Measurements from ENCODE around the gene ANKRD44.

ANKRD44 gene

DNA sequence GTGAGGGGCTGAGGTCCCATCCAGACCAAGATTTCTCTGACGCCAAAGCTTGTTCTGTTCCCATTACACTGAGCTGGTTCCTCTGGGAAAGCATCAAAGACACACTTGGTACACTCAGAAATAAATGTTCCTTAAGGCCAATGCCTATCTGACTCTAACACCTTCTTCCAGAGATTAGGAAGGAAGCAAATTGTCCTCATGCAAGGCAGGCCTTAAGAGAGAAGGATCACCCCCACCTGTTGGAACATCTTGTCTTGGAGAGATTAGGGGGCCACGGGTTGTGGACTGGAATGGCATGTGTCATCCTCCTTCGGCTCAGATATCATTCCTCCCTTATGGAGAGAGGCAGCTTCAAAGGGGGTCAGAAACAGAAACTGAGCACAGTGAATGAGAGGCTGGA lies 100.2 kb downstream of the ANKRD44 start:
- DNase-seq (ENCODE audit: low read depth), result no peak
- no peak overlapping the region for H3K4me3 ChIP-seq (ENCODE audit: low read length)
- TF ChIP-seq, protein P1, sequence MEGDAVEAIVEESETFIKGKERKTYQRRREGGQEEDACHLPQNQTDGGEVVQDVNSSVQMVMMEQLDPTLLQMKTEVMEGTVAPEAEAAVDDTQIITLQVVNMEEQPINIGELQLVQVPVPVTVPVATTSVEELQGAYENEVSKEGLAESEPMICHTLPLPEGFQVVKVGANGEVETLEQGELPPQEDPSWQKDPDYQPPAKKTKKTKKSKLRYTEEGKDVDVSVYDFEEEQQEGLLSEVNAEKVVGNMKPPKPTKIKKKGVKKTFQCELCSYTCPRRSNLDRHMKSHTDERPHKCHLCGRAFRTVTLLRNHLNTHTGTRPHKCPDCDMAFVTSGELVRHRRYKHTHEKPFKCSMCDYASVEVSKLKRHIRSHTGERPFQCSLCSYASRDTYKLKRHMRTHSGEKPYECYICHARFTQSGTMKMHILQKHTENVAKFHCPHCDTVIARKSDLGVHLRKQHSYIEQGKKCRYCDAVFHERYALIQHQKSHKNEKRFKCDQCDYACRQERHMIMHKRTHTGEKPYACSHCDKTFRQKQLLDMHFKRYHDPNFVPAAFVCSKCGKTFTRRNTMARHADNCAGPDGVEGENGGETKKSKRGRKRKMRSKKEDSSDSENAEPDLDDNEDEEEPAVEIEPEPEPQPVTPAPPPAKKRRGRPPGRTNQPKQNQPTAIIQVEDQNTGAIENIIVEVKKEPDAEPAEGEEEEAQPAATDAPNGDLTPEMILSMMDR (conservative IDR thresholded peaks at IDR 0.05; ENCODE audit: low read depth, low read length), result no peak

DNA sequence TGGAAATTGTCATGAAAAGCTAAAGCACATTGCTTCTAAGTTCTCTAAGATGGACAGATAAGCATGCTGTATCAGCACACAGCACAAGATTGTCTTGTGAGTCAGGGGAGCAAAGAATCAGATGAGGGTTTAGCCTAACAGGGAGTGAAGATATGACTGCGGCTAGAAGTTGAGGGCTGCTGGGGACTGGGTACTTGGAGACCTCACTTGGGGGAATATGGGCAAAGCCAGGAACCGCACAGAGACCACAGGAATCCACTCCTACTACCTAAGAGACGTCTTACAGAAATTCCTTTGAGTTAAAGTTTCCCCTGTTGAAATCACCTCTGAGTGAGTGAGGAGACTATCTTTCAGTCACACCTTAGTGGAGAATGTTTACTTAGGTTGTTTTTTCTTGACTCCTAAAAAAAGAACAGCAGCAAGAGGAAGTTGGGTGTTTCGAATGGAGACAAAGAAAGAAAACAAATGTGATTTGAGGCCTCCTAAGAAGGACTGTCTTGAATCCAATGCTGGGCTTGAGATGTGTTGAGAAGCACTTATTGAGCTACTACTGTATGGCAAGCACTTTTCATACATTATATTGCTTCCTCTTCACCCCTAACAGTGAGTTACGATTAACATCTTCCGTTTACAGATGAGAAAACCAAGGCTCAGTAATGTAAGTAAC lies 100.7 kb downstream of the ANKRD44 start:
- DNase-seq (ENCODE audit: low read depth), result no peak
- H3K4me3 ChIP-seq (ENCODE audit: low read length), result no peak overlapping the region
- TF ChIP-seq, protein P1 (conservative IDR thresholded peaks at IDR 0.05; ENCODE audit: low read depth, low read length), result no peak

GRCh38 chr2:197209246-197209645 lies 101.3 kb downstream of the ANKRD44 start:
- TF ChIP-seq, protein P1 (conservative IDR thresholded peaks at IDR 0.05; ENCODE audit: low read depth, low read length), result no peak
- H3K4me3 ChIP-seq (ENCODE audit: low read length), result no peak overlapping the region
- no peak for DNase-seq (ENCODE audit: low read depth)

DNA sequence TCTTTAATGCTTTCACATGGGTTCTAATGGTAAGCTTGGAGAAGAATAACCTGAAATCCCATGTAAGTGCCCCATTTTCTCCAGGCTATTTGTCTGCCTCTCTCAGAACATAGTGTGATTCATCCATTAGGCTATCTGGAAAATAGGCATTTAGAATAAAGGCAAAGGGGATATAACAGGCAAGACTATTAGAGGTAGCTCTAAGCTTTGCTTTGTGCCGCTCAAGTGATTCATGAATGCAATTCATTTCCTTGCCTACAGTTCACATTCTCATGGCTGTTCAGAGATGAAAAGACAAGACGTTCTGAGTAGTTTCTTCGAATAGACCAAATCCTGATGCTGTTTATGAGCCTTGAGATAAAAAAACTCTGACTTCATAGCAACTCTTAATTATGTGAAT lies 101.7 kb downstream of the ANKRD44 start:
- no peak overlapping the region for H3K4me3 ChIP-seq (ENCODE audit: low read length)
- TF ChIP-seq, protein P1 (conservative IDR thresholded peaks at IDR 0.05; ENCODE audit: low read depth, low read length), result no peak
- no peak for DNase-seq (ENCODE audit: low read depth)

DNA sequence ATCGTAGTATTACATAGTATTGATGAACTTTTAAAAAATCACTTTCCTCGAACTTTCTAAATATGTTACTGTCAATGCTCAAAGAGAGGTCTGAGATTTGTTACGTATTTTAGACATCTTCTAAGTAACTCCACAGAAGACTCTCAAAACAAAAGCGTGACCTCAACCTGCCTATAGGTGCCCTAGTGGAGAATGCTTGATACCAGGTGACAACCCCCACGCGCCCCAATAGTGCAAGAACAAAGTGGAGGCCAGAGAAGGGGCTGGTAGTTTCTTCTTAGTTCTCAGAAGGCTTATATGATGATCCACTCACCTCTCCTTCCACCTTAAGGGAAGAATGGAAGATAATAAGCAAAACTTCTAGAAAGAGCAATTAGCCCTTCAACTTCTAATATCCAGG lies 102.6 kb downstream of the ANKRD44 start:
- H3K4me3 ChIP-seq (ENCODE audit: low read length), result no peak overlapping the region
- DNase-seq (ENCODE audit: low read depth), result no peak
- TF ChIP-seq, protein P1 (conservative IDR thresholded peaks at IDR 0.05; ENCODE audit: low read depth, low read length), result no peak

GRCh38 chr2:197207598-197207997 lies 103.0 kb downstream of the ANKRD44 start:
- TF ChIP-seq, protein P1 (conservative IDR thresholded peaks at IDR 0.05; ENCODE audit: low read depth, low read length), result no peak
- DNase-seq (ENCODE audit: low read depth), result no peak
- H3K4me3 ChIP-seq (ENCODE audit: low read length), result no peak overlapping the region

DNA sequence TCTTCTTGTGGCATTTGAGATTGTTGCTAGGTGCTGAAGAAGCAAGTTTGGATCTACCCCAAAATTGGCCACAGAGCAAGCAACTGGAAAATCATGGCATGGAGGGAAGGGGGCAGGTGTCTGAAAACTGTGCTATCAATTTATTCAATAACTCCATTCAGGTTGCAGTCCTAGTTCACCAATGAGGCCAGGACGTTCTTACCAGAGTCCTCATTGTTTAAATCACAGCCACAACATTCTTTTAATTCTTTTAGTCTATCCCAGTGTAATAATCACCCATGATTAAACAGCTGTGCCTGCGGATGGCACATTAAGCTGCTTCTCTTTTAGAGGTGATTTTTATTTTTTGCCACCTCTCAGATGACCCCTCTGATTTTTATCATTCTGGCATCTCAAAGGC lies 103.5 kb downstream of the ANKRD44 start:
- DNase-seq (ENCODE audit: low read depth), result no peak
- TF ChIP-seq, protein P1 (conservative IDR thresholded peaks at IDR 0.05; ENCODE audit: low read depth, low read length), result no peak

More for the DNA sequence above, 103.5 kb downstream of the ANKRD44 start:
- H3K4me3 ChIP-seq (ENCODE audit: low read length), result no peak overlapping the region

Data from retinal pigment epithelial cell (primary cell).